ENCODE data around the gene PGAM4. TPM values are rescaled to one million over a fixed set of nuclear protein-coding genes. Genes with fewer than 3 reads are reported as not detected.
A peak's percentile ranks its signal among the peaks of the same experiment; 100 is the strongest.
"Not testable (repeated sequence)": the region's sequence is repeated elsewhere in the genome, so short reads cannot be mapped to it uniquely, and the experiment has no call there.

PGAM4 gene
- total RNA-seq, 2 donors from 2014 or later = 0.51 TPM; not detected in 1

DNA sequence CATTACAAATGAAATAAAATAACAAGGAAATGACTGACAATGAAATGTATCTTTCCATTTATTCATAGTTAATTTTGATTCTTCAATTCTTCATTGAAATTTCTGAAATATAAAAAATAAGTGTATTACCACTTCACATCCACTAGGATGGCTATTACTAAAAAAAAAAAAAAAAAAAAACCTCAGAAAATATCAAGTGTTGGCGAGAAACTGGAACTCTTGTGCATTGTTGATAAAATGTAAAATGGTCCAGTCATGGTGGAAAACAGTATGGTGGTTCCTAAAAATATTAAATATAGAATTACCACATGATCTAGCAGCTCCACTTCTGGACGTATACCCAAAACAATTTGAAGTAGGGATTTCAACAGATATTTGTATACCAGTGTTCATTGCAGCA lies 22.9 kb downstream of the PGAM4 start:
- no peaks in the 10 kb centered on the region for H3K36me3 ChIP-seq (ENCODE audit: control insufficient read depth, insufficient read depth, low read length)
- H3K27ac Mint-ChIP-seq = no peak overlapping the region
- no peaks in the 10 kb centered on the region for H3K9me3 ChIP-seq (ENCODE audit: control insufficient read depth, low read length)
- no peaks in the 10 kb centered on the region for H3K4me1 Mint-ChIP-seq
- no peaks in the 10 kb centered on the region for H3K4me1 ChIP-seq (ENCODE audit: control insufficient read depth, insufficient read depth, low read length)
- H3K9ac ChIP-seq (ENCODE audit: extremely low read depth, low read length, poor library complexity, severe bottlenecking) = no peak overlapping the region
- H3K4me3 ChIP-seq (ENCODE audit: low read length) = no peak overlapping the region
- no peak overlapping the region for H3K27ac ChIP-seq (ENCODE audit: low read depth, low read length)
- H3K36me3 Mint-ChIP-seq (ENCODE audit: low read depth) = no peaks in the 10 kb centered on the region
- no peaks in the 10 kb centered on the region for H3K27me3 ChIP-seq (ENCODE audit: control insufficient read depth, insufficient read depth, low read length, poor library complexity, severe bottlenecking)
- no peak overlapping the region for H3K4me3 Mint-ChIP-seq
- TF ChIP-seq, protein P1, sequence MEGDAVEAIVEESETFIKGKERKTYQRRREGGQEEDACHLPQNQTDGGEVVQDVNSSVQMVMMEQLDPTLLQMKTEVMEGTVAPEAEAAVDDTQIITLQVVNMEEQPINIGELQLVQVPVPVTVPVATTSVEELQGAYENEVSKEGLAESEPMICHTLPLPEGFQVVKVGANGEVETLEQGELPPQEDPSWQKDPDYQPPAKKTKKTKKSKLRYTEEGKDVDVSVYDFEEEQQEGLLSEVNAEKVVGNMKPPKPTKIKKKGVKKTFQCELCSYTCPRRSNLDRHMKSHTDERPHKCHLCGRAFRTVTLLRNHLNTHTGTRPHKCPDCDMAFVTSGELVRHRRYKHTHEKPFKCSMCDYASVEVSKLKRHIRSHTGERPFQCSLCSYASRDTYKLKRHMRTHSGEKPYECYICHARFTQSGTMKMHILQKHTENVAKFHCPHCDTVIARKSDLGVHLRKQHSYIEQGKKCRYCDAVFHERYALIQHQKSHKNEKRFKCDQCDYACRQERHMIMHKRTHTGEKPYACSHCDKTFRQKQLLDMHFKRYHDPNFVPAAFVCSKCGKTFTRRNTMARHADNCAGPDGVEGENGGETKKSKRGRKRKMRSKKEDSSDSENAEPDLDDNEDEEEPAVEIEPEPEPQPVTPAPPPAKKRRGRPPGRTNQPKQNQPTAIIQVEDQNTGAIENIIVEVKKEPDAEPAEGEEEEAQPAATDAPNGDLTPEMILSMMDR (conservative IDR thresholded peaks at IDR 0.05) = peak; percentile 54
- peaks cover 27% of the 10 kb centered on the region for H3K9me3 Mint-ChIP-seq
- H3K27me3 Mint-ChIP-seq (ENCODE audit: insufficient read depth) = no peaks in the 10 kb centered on the region
- 100% methylated on average over 1 of the region's 2 CpGs; no CpG with 5 or more reads in 1 of the 2 experiments for WGBS, 2 experiments (ENCODE audit: insufficient coverage in 1 of 2, insufficient read length in 1 of 2)
- DNase-seq = no peak

DNA sequence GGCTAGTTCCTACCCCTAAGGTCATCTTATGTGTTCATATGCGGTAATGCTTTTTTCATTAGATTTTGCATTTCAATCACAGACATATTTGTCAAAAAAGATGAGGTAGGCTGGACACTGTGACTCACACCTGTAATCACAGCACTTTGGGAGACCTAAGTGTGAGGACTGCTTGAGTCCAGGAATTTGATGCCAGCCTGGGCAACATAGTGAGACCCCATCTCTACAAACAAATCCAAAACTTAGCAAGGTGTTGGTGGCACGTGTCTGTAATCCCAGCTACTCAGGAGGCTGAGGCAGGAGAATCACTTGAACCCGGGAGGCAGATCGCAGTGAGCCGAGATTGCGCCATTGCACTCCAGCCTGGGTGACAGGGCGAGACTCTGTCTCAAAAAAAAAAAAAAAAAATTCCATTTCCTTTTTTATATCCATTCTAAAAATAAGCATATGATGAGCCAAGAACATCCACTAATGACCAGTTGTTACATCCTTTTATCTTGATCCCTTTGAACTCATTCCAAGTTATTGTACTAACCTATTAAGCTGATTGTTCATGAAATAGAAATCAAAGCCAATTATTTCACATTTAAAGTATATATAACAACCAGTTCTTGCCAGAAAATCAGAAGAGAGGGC lies 23.4 kb downstream of the PGAM4 start:
- H3K27me3 Mint-ChIP-seq (ENCODE audit: insufficient read depth) = no peaks in the 10 kb centered on the region
- TF ChIP-seq, protein P1 (conservative IDR thresholded peaks at IDR 0.05) = no peak
- Histone ChIP-seq H3K36me3 (ENCODE audit: control insufficient read depth, insufficient read depth, low read length) (no peaks in the 10 kb centered on the region), H3K9me3 (ENCODE audit: control insufficient read depth, low read length) (no peaks in the 10 kb centered on the region), H3K4me1 (ENCODE audit: control insufficient read depth, insufficient read depth, low read length) (no peaks in the 10 kb centered on the region), H3K9ac (ENCODE audit: extremely low read depth, low read length, poor library complexity, severe bottlenecking) (no peak overlapping the region), H3K27ac (ENCODE audit: low read depth, low read length) (no peak overlapping the region), H3K4me3 (ENCODE audit: low read length) (no peak overlapping the region), H3K27me3 (ENCODE audit: control insufficient read depth, insufficient read depth, low read length, poor library complexity, severe bottlenecking) (no peaks in the 10 kb centered on the region)
- no peaks in the 10 kb centered on the region for H3K4me1 Mint-ChIP-seq
- no peaks in the 10 kb centered on the region for H3K36me3 Mint-ChIP-seq (ENCODE audit: low read depth)
- no peak overlapping the region for H3K27ac Mint-ChIP-seq
- no peak overlapping the region for H3K4me3 Mint-ChIP-seq
- no peak for DNase-seq
- WGBS, 2 experiments (ENCODE audit: insufficient coverage in 1 of 2, insufficient read length in 1 of 2) = 94 to 100% methylated on average over 1 to 7 of the region's 7 CpGs
- H3K9me3 Mint-ChIP-seq = peaks cover 24% of the 10 kb centered on the region

DNA sequence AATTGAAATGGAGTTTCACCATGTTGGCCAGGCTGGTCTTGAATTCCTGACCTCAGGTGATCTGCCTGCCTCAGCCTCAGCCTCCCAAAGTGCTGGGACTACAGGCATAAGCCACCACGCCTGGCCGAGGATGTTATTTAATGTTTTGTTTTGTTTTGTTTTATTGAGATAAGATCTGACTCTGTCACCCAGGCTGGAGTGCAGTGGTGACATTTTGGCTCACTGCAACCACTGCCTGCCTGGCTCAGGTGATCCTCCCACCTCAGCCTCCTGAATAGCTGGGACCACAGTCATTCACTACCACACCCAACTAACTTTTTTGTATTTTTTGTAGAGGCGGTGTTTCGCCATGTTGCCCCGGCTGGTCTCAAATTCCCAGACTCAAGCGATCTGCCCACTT lies 24.4 kb downstream of the PGAM4 start:
- H3K4me1 ChIP-seq (ENCODE audit: control insufficient read depth, insufficient read depth, low read length); DNase-seq; H3K4me3 ChIP-seq (ENCODE audit: low read length); H3K27me3 ChIP-seq (ENCODE audit: control insufficient read depth, insufficient read depth, low read length, poor library complexity, severe bottlenecking); H3K36me3 ChIP-seq (ENCODE audit: control insufficient read depth, insufficient read depth, low read length); H3K27me3 Mint-ChIP-seq (ENCODE audit: insufficient read depth); H3K27ac ChIP-seq (ENCODE audit: low read depth, low read length); H3K4me1 Mint-ChIP-seq; H3K27ac Mint-ChIP-seq; H3K9me3 ChIP-seq (ENCODE audit: control insufficient read depth, low read length); H3K4me3 Mint-ChIP-seq; H3K36me3 Mint-ChIP-seq (ENCODE audit: low read depth); H3K9ac ChIP-seq (ENCODE audit: extremely low read depth, low read length, poor library complexity, severe bottlenecking): not testable (repeated sequence)
- WGBS, 2 experiments (ENCODE audit: insufficient coverage in 1 of 2, insufficient read length in 1 of 2) = 89 to 98% methylated on average over 4 to 6 of the region's 6 CpGs
- peaks cover 22% of the 10 kb centered on the region for H3K9me3 Mint-ChIP-seq
